ENCODE measurements around the gene THOC3.
A peak's percentile ranks its signal among the peaks of the same experiment; 100 is the strongest.
"Not testable (repeated sequence)": the region's sequence is repeated elsewhere in the genome, so short reads cannot be mapped to it uniquely, and the experiment has no call there.

Gene THOC3, protein sequence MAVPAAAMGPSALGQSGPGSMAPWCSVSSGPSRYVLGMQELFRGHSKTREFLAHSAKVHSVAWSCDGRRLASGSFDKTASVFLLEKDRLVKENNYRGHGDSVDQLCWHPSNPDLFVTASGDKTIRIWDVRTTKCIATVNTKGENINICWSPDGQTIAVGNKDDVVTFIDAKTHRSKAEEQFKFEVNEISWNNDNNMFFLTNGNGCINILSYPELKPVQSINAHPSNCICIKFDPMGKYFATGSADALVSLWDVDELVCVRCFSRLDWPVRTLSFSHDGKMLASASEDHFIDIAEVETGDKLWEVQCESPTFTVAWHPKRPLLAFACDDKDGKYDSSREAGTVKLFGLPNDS

DNA sequence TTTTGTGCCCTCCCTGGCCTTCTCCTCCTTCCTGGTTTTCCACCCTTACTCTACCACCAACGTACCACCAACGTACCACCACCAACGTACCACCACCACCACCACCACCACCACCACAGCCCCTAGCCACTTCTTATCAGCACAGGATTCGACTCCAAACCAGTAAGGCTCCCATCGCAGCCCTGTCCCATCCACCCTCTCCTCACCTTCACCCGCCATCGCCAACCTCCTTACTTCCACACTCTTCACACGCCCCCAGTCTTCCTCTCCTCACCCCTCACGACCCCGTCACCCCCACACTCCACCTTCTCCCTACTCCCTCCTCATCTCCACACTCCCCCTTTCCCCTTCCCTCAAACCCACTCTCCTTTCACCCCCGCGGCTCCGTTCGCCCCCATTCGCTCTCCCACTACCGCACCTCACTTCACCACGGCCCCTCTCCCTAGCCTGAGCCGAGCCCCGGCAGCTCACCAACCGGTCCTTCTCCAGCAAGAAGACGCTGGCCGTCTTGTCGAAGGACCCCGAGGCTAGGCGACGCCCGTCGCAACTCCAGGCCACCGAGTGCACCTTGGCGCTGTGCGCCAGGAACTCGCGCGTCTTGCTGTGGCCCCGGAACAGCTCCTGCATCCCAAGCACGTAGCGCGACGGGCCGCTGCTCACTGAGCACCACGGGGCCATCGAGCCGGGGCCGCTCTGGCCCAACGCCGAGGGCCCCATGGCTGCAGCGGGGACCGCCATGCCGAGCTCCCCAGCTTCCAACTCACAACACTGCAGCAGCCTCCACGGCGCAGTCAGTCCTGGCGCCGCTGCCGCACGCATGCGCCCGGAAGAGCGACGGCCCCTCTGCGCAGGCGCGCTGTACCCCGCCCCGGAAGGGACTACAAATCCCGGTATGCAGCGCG, at the start of gene THOC3:
Gene THOC3 (minus strand): TSS at position 845 of the 902 bp plus-strand sequence. CDS start 107 bp downstream, at position 738.
- DNase-seq = peak; percentile 75

DNA sequence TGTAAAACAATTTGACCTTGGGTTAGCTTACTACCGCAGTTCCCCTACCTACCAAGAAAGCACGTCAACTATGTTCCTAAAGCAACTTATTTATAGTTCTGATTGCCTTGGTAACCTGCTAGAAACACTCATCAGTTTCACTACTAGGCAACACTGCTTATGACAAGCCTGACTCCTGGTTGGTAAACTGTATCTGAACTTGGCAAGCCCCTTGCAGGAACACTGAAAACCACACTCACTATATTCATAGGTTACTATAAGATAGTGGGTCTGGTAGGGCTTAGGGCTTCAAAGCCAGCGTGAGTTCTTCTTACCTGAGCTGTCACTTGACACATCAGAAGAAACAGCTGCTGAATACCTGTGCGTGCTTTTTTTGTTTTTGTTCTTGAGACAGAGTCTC, 49.2 kb upstream of the THOC3 start:
- DNase-seq = not testable (repeated sequence)

DNA sequence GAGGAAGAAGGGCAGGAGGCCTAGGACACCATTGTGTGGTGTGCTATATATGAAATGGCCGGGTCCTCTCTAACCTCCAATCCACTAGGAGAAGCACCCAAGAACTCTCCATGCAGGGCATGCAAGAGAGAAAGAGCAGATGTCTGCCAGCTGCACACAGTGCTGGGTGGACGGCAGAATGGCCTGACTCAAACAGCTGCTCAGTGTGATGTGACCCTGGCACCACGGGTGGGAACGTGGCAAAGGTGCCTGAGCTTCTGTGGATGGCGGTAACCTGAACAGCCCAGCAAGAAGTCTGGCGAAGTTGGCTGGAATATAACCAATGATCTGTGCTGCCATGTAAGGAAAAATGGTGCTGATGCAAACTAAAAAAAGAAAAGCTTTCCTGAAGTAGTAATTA, 46.2 kb upstream of the THOC3 start:
- not testable (repeated sequence) for DNase-seq

DNA sequence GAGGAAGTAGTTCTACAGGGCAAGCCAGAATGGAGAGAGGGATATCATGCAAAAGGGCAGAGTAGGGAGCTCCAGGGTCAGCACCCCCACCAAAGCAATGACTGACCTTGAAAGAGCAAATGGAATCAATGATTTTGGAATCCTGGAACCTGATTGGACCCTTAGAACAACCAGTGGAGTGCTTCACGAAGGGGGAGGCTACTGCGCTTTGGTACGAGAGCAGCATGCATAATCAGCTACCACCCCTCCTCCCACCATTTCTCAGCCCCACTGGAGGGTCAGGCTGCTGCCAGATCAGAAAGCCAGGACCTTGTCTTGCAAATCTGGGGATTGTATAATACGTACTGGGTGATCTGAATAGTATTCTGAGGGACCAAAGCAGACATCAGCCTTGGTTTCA, 43.0 kb upstream of the THOC3 start:
- not testable (repeated sequence) for DNase-seq

DNA sequence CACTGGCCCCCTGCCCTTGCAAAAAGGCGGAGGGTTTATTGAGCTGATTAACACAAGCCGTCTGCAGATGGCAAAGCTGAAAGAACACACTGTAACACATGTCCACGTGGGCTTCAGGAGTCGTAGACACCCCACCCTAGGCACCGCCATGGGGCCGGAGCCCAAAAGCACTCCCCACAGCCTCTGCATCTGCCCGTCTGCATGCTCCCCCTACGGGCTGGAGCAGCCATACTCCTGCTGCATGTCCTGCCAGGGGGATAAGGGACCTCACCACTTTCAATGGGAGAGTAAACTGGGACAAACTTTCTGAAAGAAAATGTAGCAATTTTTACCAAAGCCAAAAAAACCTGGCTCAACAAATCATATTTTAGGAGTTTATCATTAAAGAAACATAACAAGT, 42.1 kb upstream of the THOC3 start:
- DNase-seq = not testable (repeated sequence)

DNA sequence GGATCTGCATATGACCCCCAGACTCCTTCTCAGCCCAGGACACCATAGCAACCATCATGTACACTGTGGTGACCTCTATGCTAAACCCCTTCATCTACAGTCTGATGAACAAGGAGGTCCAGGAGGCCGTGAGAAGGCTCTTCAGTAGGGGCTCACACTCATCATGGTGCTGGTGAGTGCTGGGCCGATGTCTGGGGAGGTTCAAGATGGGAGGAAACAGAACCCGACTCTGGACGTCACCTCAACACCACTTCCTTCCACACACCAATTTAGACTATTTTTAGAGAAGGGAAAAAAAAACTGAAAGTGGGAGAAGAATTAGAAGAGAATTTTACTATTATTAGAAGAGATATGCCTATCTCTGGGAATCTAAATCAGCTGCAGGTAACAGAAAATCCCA, 39.1 kb upstream of the THOC3 start:
- not testable (repeated sequence) for DNase-seq

DNA sequence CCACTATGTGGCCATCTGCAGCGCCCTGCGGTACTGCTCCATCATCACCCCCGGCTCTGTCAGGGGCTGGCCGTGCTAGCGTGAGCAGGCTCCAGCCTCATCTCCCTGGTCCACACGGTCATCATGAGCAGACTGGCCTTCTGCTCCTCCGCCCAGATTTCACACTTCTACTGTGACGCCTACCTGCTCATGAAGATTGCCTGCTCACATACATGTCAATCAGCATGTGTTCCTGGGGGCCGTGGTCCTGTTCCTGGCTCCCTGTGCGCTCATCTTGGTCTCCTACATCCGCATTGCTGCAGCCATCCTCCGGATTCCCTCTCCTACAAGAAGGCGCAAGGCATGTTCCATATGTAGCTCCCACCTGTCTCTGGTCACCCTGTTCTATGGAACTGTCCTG, 38.7 kb upstream of the THOC3 start:
- not testable (repeated sequence) for DNase-seq

DNA sequence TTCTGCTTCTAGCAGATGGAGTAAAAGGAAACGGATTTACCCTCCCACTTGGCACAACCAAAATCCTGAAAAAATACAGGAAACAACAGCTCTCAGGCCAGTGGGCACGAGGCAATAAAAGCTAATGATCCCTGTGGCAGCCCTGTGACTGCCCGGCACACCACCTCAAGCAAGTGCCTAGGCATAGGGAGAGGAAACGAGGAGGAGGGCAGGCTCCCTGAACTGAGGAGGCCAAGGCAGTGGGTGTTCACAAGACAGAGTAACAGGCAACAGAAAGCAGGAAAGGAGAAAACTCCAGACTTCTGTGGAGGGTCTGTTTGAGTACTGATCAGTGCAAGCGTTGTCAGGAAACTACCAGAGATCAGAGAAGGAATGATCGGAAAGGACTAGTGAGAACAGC, 29.9 kb upstream of the THOC3 start:
- not testable (repeated sequence) for DNase-seq

DNA sequence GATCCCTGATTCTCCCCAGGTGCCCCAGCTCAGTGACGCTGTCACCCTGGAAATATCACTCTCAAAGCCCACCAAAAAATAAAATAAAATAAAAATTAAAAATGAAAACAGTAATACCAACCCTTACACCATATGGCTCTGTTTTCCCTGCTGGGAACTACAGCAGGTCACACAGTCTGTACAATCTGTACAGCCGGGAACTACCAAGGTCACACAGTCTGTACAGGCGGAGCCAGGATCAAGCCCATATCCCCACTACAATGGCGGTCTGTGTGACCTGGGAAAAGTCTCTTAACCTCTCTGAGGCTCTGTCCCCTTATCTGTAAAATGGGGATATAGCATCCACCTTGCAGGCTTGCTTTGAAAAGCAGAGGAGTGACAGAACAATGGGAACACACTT, 29.4 kb upstream of the THOC3 start:
- DNase-seq = not testable (repeated sequence)

DNA sequence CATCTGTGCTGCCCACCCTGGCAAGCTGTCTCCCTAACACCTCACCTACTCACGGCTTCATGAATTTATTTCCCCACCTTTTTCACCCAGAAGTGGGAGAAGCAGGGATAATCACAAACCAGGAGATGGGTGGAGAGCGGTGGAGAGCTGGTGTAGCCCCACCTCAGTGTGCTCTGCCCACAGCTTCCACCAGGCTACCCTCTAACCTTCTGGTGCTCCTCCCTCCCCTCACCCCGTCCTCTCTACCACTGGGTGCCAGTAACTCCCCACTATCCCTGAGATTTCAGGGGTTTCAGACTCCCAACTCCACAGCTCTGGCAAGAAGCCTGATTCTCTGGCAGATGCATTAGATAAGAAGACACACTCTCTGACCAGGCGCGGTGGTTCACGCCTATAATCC, 28.7 kb upstream of the THOC3 start:
- DNase-seq = not testable (repeated sequence)

DNA sequence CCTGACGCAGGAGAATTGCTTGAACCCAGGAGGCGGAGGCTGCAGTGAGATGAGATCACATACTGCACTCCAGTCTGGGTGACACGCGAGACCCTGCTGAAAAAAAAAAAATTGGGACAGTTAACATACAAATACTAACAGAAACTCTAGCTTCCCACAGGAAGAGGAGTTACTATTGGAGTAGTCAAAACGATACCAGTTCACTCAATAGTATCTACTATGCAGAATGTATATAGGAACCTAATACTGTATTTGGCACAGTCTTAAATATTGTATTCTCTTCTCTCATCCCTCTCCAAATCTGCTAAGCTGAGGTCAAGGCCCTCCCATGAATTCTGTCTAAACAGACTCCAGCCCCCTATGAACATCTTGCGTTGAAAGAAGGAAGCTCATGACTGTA, 27.4 kb upstream of the THOC3 start:
- DNase-seq = not testable (repeated sequence)

DNA sequence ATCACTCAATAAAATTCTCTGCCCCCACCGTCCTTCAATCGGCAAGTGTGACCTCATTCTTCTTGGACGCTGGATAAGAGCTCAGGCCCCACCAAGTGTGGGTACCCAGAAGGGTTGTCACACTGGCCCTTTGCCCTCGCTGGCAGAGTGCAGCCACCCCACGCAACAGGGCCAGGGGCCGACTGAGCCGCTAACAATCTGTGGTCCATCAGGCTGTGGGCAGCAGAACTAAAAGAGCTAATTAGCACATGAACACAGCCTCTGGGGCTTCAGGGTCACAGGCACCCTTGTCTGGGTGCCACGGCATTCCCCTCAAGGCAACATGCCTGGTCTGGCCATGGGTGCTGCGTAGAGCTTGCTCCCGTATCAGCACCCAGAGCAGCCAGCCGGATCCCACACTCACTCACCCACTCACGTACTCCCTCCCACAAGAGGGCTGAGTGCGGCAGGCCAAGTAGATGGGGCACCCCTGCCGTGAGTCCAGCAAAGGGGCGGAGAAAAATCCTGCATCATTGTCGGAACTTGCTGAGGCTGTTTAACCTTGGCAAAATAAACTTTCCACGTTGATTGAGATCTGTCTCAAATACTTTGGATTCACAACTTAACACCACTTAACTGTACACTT, 11.4 kb upstream of the THOC3 start:
- not testable (repeated sequence) for DNase-seq

DNA sequence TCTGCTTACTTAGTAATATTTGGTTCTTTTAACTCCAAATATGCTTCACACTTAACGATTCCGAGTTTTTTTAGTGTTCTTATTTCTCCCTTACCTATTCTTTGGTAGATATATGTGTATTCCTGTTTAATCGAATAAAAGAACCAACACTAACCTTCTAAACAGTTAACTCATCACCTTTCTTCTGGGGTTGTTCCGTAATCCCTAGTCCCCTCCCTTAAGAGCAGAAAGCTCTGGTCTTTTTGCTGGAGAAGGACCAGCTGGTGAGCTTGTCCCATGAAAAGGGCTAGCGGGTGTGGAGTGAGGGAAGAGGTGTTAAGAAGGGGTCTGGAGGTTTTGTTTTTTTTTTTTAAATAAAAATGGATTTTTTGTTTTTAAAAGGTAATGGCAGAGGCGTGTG, 266 bp upstream of the THOC3 start:
- not testable (repeated sequence) for DNase-seq

DNA sequence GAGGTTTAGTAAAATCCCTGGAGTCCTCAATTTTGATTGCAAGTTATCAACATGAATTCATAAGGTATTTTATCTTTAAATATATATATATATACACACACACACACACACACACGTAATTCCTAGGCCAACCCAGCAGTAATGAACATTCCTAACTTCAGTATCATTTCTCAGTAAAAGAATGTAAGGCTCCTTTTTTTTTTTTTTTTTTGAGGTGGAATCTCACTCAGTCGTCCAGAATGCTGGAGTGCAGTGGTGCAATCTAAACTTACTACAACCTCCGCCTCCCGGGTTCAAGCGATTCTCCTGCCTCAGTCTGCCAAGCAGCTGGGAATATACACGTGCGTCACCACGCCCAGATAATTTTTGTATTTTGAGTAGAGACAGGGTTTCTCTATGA, 5.8 kb downstream of the THOC3 start:
- DNase-seq = not testable (repeated sequence)

DNA sequence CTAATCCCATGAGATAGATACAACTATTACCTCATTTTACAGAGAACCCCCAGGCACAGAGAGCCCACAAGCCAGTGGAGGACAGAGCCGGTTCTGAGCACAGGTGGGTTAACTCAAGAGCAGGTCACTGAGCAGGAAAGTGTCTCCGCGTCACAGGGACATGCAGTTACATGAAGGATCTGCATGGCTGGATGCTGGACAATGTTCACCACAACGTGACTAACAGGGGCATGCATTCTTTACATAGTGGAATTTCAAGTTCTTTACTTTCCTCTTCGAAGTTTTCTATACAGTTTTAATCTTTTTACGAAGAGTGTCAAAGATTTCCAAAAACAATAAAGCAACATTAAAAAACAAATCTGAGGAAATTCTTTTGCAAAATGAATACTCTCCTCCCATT, 7.9 kb downstream of the THOC3 start:
- not testable (repeated sequence) for DNase-seq

DNA sequence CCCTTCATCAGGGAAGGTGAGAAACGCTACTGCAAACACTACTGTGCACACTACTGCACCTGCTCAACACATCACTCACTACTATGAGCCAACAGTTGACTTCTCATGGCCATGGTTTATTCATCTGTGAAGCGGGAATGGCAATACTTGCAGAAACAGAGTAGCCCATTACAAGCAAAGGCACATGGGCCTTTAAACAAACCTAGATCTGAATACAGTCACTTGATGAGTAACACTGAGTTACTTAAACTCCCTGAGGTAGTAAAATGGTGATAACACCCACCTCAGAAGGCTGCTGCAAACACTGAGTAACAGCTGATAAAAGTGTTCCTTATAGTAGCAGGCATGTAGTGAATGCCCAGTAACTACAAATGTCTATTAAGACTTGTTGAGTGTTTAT, 9.6 kb downstream of the THOC3 start:
- not testable (repeated sequence) for DNase-seq

DNA sequence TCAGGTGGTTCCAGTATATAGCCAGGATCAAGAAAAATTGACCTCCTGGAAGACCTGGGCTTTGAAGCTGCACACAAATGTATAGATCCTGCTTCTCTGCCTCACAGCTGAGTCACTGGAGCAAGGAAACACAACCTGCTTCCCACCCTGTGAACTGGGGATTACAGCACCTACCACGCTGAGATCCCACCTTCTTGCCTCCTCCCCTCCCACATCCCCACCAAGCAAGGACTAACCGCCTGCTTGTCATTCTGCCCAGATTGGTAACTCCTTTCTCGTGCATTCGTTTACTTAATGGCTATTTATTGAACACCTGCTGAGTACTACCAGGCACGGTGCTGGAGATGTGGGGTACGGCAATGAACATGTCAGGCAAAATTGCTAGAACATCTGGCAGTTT, 14.0 kb downstream of the THOC3 start:
- not testable (repeated sequence) for DNase-seq

DNA sequence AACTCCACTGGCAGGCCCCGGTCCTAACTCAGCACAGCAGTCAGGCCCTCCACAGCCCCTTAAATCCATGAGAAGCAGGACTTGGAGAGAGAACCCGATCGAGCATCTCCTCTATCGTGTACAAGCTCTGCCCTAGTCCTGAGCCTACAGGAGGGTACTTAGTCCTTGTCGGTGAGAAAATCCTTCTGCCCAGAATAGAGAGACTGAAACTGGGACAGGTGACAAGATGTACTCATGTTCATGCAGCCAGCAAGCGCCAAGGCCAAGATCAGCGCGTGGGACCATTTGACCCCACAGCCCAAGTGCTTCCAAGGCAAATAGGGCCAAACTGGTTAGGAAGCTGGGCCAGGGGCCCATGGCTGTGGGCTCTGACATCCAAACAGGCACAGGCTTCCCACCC, 15.3 kb downstream of the THOC3 start:
- not testable (repeated sequence) for DNase-seq

DNA sequence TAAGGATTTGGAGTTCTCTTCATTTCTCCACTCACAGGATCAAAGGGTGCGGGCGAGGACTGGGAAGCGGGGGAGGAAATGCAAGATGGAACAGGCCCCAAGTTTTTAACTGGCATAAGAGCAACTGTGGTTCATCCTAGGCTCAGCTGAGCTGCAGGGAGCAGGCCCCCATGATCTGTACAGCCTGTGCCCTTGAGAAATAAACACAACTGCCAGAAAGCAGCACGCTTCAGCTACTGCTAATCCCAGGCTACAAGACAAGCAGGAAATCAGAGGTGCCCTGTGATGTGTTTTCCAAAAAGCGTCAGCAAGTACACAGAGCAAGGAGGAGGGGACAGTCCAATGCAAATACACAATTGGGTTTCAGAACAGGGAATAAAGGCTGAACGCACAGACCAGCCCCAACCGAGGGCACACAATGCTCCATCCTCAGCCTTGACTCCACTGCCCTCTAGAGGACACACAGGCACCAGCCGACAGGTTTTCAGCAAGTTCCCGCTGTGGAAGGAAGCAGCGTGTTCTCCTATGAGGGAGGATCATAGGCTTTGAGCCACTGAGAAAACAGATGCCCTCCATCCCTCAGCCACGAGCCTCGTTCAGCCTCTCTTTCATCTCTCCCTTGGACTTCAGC, 16.7 kb downstream of the THOC3 start:
- DNase-seq = not testable (repeated sequence)

DNA sequence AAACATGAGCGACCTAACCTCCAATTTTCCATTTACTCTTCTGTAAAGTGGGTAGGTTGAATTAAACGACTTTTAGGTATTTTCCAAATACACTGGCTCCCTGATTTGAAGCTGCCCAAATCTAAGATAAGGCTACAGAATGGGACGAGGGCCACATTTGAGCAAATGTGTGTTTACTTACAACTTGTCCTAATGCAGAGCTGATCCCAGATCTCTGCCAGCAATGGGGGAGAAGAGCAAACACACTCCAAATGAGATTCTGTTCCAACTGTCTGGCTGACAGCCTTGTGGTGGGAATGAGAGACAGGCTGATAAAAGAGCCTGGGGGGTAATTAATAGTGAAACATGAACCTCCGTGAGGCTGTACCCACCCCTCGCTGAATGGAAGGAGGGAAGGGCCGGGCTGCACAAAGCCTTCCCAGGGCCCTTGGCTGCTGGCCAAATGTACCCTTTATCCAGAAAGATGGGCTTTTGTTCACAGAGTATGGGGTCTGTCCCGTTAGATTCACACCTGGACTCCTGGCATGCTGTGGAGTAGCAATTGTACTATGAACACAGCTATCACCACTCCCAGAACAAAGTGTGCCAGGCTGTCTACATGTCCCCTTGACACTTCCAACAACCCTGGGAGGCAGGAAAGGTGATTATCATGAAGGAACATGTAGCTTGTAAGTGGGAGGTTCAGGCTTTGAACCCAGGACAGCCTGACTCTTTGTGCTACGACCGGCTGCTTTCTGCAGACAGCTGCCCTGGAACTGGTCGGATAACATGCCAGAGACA, 19.6 kb downstream of the THOC3 start:
- DNase-seq = not testable (repeated sequence)

DNA sequence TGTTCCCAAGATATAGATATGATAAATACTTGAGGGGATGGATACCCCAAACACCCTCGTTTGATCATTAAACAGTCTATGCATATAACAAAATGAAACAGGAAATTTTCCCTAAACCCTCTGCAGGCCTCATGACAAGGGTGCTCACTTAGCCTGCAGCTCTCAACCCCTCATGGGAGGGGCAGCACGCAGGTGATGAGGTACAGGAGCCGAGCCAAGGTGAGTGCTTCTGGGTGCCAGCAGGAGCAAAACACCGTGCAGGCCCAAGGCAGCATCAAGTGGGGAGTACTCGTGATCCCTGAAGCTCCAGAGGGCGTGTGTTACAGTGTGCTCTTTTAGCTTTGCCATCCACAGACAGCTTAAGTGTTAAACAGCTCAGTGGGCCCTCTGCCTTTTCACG, 24.9 kb downstream of the THOC3 start:
- not testable (repeated sequence) for DNase-seq

DNA sequence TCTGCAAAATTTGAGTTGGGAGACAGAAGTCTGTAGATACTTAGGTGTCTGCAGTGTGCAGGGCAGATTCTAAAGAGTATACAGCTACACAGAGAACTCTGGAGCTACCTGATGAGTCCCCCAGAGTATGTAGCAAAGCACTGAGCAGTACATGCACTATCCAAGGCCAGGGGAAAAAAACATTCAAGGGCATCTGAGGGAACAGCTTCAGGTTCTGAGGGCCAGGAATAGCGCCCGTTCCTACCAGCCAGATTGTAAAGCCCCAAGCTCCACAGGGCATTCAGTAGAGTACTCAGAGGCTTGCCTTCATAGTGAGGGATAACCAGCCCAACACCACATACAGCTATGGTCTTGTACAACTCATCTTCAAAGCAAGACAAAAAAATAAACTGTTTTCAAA, 27.5 kb downstream of the THOC3 start:
- DNase-seq = not testable (repeated sequence)

Data from CD4-positive, alpha-beta T cell treated with Interleukin-17A for 4 hours (primary cell).